SH-SY5Y (cell line): Measurements from ENCODE around the gene HADHA.

Source experiments
- GATA2 ChIP-seq: IDR thresholded peaks from 2 replicates; pipeline ENCODE4 v1.6.1; 2011; ENCODE audit warnings: mild to moderate bottlenecking, low read depth, low read length
- GATA3 ChIP-seq: IDR thresholded peaks from 2 replicates; pipeline ENCODE4 v1.6.1; 2011; ENCODE audit warnings: low read depth, mild to moderate bottlenecking, low read length, moderate library complexity

Gene HADHA

DNA sequence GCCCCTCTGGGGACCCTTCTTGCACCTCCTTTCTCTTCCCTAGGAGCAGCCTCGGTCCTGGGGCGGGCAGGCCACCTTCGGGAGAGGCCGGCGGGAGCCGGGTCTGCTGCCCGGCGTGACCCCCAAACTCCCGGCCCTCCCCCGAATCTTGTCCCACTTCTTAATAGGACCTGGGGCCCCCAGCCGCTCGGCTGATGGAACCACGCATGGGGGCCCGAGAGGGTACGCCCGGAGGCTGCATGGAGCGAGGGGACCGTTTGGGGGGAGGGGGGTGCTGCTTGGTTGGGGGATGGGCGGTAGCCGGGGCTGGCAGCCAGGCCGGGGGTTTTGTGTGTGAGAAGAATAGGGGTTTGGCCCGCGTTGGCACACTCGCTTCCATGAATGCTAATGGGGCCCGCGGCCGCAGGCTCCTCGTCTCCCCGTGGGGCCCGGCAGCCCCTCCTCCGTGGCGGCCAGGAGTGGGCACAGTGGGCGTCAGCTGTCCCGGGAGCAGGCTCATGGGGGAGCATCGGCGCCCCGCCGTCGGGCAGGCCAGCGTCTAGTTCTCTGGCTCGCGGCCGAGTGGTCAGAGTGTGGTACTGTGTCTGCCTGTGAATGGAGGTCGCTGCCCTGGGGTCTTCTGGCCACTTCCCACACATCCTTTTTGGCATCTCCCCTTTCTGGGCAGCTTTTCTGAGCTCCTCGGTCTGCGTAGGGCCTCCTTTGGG, 70.5 kb downstream of the HADHA start:
- TF ChIP-seq GATA2 (no peak), GATA3 (no peak)

DNA sequence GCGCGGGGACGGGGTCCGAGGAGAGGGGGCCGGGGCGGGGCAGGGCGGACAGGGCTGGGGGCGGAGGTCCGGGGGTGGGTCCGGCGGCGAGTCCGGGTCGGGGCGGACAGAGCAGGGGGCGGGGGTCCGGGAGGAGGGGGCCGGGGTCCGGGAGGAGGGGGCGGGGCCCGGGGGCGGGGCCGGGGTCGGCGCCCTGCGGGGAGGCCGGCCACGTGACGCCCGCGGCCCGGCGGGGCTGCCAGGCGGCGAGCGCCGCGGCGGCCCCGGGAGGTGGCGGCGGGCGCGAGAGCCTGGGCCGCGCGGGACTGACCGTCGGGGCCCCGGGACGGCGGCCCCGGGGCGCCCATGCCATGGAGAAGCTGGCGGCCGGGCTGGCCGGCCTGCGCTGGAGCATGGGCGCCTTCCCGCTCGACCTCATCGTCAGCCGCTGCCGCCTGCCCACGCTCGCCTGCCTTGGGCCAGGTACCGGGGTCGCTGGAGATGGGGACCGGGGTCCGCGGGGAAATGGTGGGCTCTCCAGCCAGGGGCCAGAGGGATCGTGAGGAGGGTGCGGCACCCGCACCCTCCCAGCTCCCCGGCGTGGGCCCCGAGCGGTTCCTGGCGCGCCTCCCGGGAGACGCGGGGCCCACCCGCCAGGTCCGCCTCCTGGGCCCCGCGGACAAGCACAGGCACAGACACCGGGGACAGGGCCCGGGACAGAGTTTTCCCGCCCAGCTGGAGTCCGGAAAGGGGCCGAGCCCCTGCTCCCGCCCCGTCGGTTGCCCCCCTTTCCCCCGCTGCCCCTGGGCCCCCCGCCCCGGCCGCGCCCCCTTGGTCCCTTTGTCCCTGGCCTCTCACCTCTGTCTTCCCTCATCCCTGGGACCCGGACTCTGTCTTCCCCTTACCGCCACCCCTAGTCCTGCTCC, 71.3 kb downstream of the HADHA start, which contains the start of gene GAREM2:
TSS of gene GAREM2 (plus strand) at position 218 of the 905 bp plus-strand sequence. CDS start at position 351, 133 bp downstream.
- TF ChIP-seq GATA2 (no peak), GATA3 (no peak)

DNA sequence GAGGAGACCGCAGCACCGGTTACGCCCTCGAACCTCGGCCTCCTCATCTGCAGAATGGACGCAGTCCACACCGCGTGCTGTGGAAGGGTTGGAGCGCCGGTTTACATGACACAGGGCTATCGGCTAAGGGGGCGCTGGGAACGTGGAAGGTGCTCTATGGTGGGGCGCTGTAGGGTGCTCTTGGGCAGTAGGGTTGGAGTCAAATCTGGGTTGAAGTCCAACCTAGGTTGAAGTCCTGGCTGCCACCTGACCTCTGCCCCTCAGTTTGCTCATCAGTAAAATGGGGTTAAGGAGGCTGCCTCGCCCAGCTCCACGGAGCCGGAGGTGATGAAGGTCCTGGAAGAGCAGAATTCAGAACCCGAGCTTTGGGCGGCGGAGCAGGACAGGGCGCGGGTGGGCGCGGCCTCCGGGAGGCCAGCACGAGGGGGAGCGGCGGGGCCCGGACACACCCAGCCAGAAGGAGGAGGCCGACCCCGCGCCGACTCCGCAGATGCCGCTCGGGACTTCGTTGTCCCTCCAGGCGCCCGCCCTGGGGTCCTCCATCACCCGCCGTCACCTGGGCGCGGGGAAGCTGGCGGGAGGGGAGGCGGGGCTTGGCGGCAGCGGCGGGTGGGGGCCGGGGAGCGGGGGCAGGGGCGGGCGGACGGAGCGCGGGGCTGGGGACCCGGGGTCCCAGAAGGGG, 72.1 kb downstream of the HADHA start:
- TF ChIP-seq GATA2, result no peak
- TF ChIP-seq GATA3, result no peak

DNA sequence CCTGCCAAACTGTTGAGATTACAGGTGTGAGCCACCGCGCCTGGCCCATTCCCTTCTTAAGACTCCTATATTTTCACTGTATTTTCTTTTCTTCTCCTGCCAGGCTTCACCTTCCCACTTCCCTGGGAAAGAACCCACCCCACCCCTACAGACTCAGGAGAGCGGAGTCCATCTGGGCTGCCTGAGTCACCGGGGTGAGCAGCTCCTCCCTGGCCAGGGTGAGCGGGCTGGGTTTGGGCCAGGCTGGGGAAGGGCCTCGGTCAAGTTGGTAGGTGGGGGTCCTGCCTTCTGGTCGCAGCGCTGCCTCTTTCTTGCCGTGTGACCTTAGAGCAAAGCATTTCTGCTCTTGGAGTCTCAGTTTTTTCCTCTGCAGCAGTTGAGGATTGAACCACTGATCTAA, 73.6 kb downstream of the HADHA start:
- TF ChIP-seq GATA3 (no peak), GATA2 (no peak)

DNA sequence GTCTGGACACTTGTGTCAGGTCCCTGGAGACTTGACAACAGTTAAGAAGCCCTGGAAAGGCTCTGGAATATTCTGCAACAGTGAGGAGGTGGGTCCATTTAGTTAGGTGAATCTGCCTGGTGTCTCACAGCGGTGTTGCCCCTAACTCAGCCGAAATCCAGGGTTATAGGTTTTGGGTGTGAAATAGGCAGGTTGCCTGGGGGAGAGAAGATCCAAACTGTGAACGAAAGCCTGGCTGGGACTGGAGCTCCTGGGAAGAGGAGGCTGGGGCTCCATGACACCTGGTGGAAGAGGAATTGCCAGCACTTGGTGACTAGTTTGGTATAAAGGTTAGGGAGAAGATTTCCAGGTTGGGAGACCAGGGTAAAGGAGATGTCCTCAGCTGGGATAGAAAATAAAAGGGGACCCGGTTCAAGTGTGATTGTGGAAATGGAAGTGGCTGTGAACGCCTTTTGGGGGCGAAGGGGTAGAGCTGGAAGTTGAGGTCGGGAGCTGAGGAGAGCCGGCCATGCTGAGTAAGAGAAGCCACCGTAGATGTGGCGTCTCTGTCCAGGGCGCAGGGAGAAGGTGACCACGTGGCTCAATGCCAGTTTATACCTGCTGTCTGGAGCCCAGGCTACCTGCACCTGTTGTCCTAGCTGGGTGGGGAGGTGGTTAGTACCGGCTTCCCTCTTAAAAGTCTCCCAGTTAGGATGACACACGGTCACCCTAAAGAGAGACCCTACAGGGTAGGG, 74.6 kb downstream of the HADHA start:
- TF ChIP-seq GATA2 (no peak), GATA3 (no peak)

DNA sequence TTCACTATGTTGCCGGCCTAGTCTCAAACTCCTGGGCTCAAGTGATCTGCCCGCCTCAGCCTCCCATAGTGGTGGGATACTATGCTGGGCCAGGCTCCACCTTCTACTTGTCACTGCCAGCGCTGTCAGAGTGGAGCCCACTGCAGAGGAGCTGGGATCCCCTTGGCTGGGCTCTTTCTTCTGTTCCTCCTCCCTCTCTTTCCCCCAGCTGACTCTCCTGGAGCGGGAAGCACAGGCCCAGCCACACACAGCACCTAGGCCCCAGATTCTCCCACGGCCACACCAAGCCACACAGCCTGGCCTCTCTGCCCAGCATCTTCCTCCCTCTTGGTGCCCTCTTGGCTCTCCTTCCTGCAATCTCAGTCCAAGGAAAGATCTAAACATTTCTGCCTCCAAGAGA, 75.2 kb downstream of the HADHA start:
- TF ChIP-seq GATA2, result no peak
- no peak for TF ChIP-seq GATA3

DNA sequence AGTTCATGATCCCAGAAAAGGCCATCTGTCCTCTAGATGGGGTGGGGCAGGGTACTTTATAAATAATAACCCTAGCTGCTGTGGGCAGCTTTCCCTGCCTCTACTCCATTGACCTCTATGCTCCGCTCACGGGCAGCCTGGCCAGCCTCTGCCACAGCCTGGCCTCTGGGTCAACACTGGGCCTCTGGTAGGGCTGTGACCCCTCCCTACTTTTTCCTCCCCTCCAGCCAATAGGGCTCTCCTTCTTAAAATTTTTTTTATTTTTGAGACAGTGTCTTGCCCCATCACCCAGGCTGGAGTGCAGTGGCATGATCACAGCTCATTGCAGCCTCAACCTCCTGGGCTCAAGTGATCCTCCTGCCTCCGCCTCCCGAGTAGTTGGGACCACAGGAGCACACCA, 75.6 kb downstream of the HADHA start:
- no peak for TF ChIP-seq GATA3
- TF ChIP-seq GATA2, result no peak

DNA sequence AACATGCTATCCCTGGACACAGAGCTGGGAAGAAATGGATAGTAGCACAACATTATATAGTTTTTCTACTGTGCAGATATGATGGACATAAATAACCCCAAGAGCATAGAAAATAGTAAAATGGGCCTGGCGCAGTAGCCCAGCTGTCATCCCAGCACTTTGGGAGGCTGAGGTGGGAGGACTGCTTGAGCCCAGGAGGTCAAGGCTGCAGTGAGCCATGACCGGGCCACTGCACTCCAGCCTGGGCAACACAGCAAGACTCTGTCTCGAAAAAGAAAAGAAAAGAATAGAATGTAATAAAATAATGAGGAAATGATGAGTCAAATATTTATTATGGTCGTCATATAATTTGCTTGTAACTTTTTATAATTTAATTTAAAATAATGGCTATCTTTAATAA, 79.0 kb downstream of the HADHA start:
- TF ChIP-seq GATA2, result no peak

DNA sequence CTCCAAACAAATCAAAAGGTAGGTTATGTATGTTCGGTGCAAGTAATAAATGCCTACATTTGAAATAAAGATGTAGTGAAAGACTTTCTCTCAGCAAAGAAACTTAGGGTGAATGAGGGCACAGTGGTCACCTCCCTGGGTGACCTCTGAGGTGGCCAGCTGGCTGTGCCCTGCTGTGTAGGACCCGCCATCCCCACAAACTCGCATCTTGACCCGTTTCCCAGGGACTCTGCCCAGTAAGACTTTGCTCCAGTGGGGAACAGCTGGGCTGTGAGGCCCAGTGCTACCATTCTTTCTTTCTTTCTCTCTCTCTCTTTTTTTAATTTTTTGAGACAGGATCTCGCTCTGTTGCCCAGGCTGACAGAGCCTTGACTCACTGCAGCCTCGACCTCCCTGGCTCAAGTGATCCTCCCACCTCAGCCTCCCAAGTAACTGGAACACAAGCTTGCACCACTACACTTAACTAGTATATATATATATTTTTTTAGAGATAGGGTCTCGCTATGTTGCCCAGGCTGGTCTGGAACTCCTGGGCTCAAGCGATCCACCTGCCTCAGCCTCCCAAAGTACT, 79.7 kb downstream of the HADHA start:
- TF ChIP-seq GATA2 (no peak), GATA3 (no peak)

DNA sequence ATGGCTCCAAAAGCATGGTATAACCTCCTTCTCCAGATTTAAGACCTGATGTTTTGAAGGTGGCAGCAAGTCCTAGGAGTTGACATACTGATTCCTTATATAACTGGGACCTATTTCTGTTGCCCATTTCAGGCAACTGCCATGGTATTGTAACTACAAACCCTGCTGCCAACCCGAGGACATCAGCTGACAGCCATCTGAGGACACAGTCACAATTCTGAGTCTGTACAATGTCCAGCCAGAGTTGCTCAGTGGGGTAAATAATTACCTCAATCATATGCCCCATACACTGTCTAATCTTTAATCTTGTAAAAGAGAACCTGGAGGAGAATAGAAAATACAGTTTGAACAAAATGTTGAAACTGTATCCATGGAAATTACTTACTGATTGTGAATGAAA, 80.2 kb downstream of the HADHA start:
- no peak for TF ChIP-seq GATA2
- TF ChIP-seq GATA3, result no peak

DNA sequence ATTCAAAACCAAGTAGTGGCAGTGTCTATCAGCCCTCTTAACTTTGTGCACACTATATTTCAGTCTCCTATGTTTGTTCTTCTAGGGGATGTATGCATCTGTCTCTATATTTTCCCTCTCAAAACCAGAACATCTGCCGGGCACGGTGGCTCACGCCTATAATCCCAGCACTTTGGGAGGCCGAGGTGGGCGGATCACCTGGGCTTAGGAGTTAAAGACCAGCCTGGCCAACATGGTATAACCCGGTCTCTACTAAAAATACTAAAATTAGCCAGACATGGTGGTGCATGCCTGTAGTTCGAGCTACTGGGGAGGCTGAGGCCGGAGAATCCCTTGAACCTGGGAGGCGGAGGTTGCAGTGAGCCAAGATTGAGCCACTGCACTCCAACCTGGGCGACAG, 81.5 kb downstream of the HADHA start:
- no peak for TF ChIP-seq GATA2
- no peak for TF ChIP-seq GATA3

DNA sequence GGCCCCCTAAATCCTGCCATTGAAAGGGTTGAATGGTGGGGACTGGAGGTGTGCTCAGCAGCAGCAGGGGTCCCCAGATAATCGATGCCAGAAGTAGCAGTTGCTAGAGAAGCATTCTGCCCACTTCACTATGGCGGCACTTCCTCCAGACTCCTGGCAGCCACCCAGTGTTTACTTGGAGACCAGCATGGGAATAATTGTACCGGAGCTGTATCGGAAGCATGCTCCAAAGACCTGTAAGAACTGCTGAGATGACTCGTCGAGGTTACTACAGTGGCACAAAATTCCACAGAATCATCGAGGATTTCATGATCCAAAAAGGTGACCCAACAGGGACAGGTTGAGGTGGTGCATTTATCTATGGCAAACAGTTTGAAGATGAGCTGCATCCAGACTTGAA, 82.5 kb downstream of the HADHA start:
- no peak for TF ChIP-seq GATA3
- no peak for TF ChIP-seq GATA2

DNA sequence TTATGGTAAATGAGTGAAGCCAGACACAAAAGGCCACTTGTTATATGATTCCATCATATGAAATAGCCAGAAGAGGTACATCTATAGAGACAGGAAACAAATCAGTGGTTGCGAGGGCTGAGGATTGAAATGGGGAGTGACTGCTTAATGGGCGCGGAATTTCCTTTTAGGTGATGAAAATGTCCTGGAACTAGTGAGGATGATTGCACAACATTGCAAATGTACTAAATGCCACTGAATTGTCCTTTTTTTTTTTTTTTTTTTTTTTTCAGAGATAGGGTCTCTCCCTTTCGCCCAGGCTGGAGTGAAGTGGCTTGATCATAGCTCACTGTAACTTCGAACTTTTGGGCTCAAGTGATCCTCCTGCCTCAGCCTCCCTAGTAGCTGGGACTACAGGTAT, 86.9 kb downstream of the HADHA start:
- TF ChIP-seq GATA2 (no peak), GATA3 (no peak)

DNA sequence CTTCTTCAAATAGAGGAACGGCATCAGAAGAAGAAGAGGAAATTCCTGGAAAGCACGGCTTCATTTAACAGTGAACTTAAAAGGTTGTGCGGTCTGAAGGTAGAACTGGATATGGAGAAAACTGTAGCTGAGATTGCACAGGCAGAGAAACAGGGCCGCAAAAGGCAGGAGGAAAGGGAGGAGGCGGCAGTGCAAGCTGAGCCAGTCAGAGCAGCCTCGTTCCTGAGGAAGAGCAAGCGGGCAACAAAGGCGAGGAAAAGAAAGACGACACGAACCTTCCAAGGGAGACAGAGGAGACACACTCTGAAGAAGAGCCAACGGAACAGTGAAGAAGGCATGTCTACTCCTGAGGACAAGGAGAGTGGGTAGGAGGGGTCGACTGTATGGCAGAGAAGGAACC, 94.2 kb downstream of the HADHA start:
- TF ChIP-seq GATA2 (no peak), GATA3 (no peak)

DNA sequence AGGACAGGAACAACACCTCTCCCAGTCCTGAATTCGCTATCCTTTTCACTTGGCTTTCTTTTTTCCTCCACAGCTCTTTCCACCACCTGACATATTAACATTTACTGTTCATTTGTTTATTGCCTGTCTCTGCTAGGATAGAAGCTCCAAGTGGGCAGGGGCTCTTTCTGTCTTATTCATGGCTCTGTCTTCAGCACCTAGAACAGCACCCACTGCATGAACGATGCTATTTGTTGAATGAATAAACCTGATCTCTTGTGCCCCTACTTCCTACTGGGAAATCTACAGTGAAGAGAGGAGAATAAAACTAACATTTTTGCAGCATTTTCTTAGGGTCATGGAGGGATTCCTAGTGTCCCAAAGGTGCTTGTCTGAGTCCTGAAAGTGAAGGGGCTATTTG, 95.9 kb downstream of the HADHA start:
- TF ChIP-seq GATA2, result no peak
- TF ChIP-seq GATA3, result no peak
